GM23338 (cell line): ENCODE measurements around the gene LDHAL6A. TPM values are rescaled to one million over a fixed set of nuclear protein-coding genes. Genes with fewer than 3 reads are reported as not detected.

Source experiments
- ATAC-seq: fragments of 200-7000 bp; cut with Tn5 transposase; 3 replicates; pipeline ENCODE4 v1.9.1; 2020
- DNase-seq: peaks from one replicate; pipeline ENCODE4 v3.0.0-alpha.2; 2015; ENCODE audit warnings: low spot score
- H2AFZ ChIP-seq: fragments of 200-600 bp; sonication (generic); 2 replicates; pipeline ENCODE4 v1.8.0; 2016; ENCODE audit warnings: antibody characterized with exemption, mild to moderate bottlenecking, moderate library complexity
- H3F3A ChIP-seq: fragments of 200-600 bp; sonication (generic); replicated peaks from 2 replicates; pipeline ENCODE4 v1.8.0; 2017; ENCODE audit warnings: antibody characterized with exemption, mixed run types, low read depth
- H3K27ac ChIP-seq: fragments of 200-600 bp; sonication (generic); 2 replicates; pipeline ENCODE4 v1.6.1; 2016; ENCODE audit warnings: low read depth
- H3K27me3 ChIP-seq: fragments of 200-600 bp; sonication (generic); 2 replicates; pipeline ENCODE4 v1.8.0; 2016; ENCODE audit warnings: mild to moderate bottlenecking, mixed run types, moderate library complexity; ENCODE audit not compliant: insufficient read depth
- H3K36me3 ChIP-seq: fragments of 200-600 bp; sonication (generic); 2 replicates; pipeline ENCODE4 v1.8.0; 2016; ENCODE audit warnings: mild to moderate bottlenecking; ENCODE audit not compliant: insufficient read depth
- H3K4me1 ChIP-seq: fragments of 200-600 bp; sonication (generic); 2 replicates; pipeline ENCODE4 v1.8.0; 2016; ENCODE audit warnings: mild to moderate bottlenecking, moderate library complexity; ENCODE audit not compliant: insufficient read depth
- H3K4me2 ChIP-seq: fragments of 200-600 bp; sonication (generic); 2 replicates; pipeline ENCODE4 v1.7.1; 2017; ENCODE audit warnings: mixed run types
- H3K4me3 ChIP-seq: fragments of 200-600 bp; sonication (generic); 2 replicates; pipeline ENCODE4 v1.6.1; 2016; ENCODE audit warnings: mixed run types
- H3K79me2 ChIP-seq: fragments of 200-600 bp; sonication (generic); replicated peaks from 2 replicates; pipeline ENCODE4 v1.8.0; 2017; ENCODE audit warnings: mild to moderate bottlenecking; ENCODE audit not compliant: insufficient read depth
- H3K9me2 ChIP-seq: fragments of 200-600 bp; sonication (generic); 2 replicates; pipeline ENCODE4 v1.8.0; 2017; ENCODE audit not compliant: insufficient read depth
- H4K20me1 ChIP-seq: fragments of 200-600 bp; sonication (generic); replicated peaks from 2 replicates; pipeline ENCODE4 v1.8.0; 2017; ENCODE audit warnings: mild to moderate bottlenecking; ENCODE audit not compliant: insufficient read depth
- H3K27ac Mint-ChIP-seq: 2 replicates; pipeline ENCODE4 v1.8.0; 2020; ENCODE audit warnings: inconsistent platforms, mild to moderate bottlenecking, moderate library complexity, mixed read lengths
- H3K27me3 Mint-ChIP-seq: 3 replicates; pipeline ENCODE4 v1.8.0; 2022; ENCODE audit warnings: low read depth, mild to moderate bottlenecking, moderate library complexity, mixed read lengths, inconsistent platforms; ENCODE audit not compliant: insufficient read depth, poor library complexity
- H3K36me3 Mint-ChIP-seq: 3 replicates; pipeline ENCODE4 v1.8.0; 2021; ENCODE audit warnings: low read depth, mild to moderate bottlenecking, inconsistent platforms, moderate library complexity, mixed read lengths
- H3K4me1 Mint-ChIP-seq: 3 replicates; pipeline ENCODE4 v1.8.0; 2020; ENCODE audit warnings: mild to moderate bottlenecking, inconsistent platforms, mixed read lengths
- H3K4me3 Mint-ChIP-seq: 3 replicates; pipeline ENCODE4 v1.8.0; 2021; ENCODE audit warnings: moderate library complexity, mild to moderate bottlenecking, inconsistent platforms, mixed read lengths
- H3K9me3 Mint-ChIP-seq: 3 replicates; pipeline ENCODE4 v1.8.0; 2020; ENCODE audit warnings: moderate library complexity, mild to moderate bottlenecking, inconsistent platforms, mixed read lengths
- CREB1 ChIP-seq: fragments of 250-450 bp; sonication (Bioruptor Pico); IDR thresholded peaks from 2 replicates; pipeline ENCODE4 v1.5.0; 2020; ENCODE audit warnings: low read depth, mild to moderate bottlenecking, moderate library complexity
- EZH2 ChIP-seq: fragments of 200-600 bp; sonication (generic); IDR thresholded peaks from one replicate; pipeline ENCODE4 v1.8.0; 2017; ENCODE audit warnings: antibody characterized with exemption, mild to moderate bottlenecking, low read depth; ENCODE audit not compliant: unreplicated experiment
- EZH2phosphoT487 ChIP-seq: fragments of 200-600 bp; sonication (generic); IDR thresholded peaks from one replicate; pipeline ENCODE4 v1.8.1; 2018; ENCODE audit warnings: antibody characterized with exemption; ENCODE audit not compliant: unreplicated experiment
- JUNB ChIP-seq: IDR thresholded peaks from one replicate; pipeline ENCODE4 v1.6.1; 2016; ENCODE audit warnings: antibody characterized with exemption; ENCODE audit not compliant: unreplicated experiment
- NANOG ChIP-seq: IDR thresholded peaks from 2 replicates; pipeline ENCODE4 v1.6.1; 2016; ENCODE audit warnings: antibody characterized with exemption, borderline replicate concordance
- POLR2AphosphoS5 ChIP-seq: IDR thresholded peaks from 2 replicates; pipeline ENCODE4 v1.6.1; 2016; ENCODE audit warnings: antibody characterized with exemption, low read depth
- STAT1 ChIP-seq: IDR thresholded peaks from one replicate; pipeline ENCODE4 v1.6.1; 2016; ENCODE audit warnings: antibody characterized with exemption; ENCODE audit not compliant: unreplicated experiment
- ZNF114 ChIP-seq: fragments of 250-450 bp; sonication (Bioruptor Pico); IDR thresholded peaks from 2 replicates; pipeline ENCODE4 v1.5.0; 2020; ENCODE audit warnings: mild to moderate bottlenecking, moderate library complexity
- ZNF331 ChIP-seq: fragments of 250-450 bp; sonication (Bioruptor Pico); IDR thresholded peaks from 2 replicates; pipeline ENCODE4 v1.5.0; 2020; ENCODE audit warnings: low read depth, mild to moderate bottlenecking, moderate library complexity
- polyA plus RNA-seq: library from polyadenylated mRNA; unstranded; fragments of >200 nt; fragmentation: Nextera tagmentation; extraction: Ambion mirVana; gene quantifications from 2 replicates; pipeline ENCODE4 v1.2.1, GENCODE V29; 2016
- total RNA-seq: library from RNA; depleted of rRNA; stranded (reverse); fragments of >200 nt; shearing (Covaris generic); gene quantifications from 2 replicates; pipeline ENCODE4 v1.2.3, GENCODE V29; 2014
- TF ChIP-seq, protein P1 (sequence below), 2 experiments: fragments of 200-600 bp in 1 of 2; sonication (generic) in 1 of 2; conservative IDR thresholded peaks; 2 replicates each; pipeline versions ENCODE4 v1.5.1 to v1.6.1; 2016 to 2017; ENCODE audit warnings: antibody characterized with exemption in 2 of 2, low read depth in 2 of 2, mild to moderate bottlenecking in 2 of 2, moderate library complexity in 1 of 2
- TF ChIP-seq, protein P2 (sequence below): fragments of 250-450 bp; sonication (Bioruptor Pico); IDR thresholded peaks from 2 replicates; pipeline ENCODE4 v1.5.0; 2020; ENCODE audit warnings: mild to moderate bottlenecking, moderate library complexity
- TF ChIP-seq, protein P3 (sequence below): IDR thresholded peaks from 2 replicates; pipeline ENCODE4 v1.6.1; 2016; ENCODE audit warnings: antibody characterized with exemption

LDHAL6A gene
- total and polyA plus RNA-seq, 2 experiments from 2014 or later: 0.10 to 0.59 TPM

DNA sequence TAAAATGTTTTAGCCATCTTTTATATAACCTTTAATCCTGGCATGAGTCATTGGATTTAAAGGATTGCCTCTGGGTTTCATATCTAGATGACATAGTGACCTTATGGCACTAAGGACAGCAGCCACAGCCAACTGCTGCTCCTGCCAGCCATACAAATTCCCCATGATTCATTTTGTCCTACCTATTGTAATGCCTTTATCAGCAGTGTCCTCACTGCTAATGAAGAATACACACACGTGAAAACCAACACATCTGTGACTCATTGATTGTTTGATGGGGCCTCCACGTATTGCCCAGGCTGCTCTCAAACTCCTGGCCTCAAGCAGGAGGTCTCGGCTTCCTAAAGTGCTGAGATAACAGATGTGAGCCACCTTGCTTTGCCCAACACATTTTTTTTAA lies 1.8 kb downstream of the LDHAL6A start:
- H3K79me2 ChIP-seq: no peaks in the 10 kb centered on the region
- Mint-ChIP-seq H3K4me1 (no peaks in the 10 kb centered on the region), H3K27me3 (peaks cover 4% of the 10 kb centered on the region), H3K36me3 (no peaks in the 10 kb centered on the region), H3K4me3 (no peak overlapping the region), H3K9me3 (no peaks in the 10 kb centered on the region), H3K27ac (no peak overlapping the region)
- H2AFZ ChIP-seq: no peak overlapping the region
- H3K4me1 ChIP-seq: no peaks in the 10 kb centered on the region
- no peaks in the 10 kb centered on the region for H3K9me2 ChIP-seq
- H3K27ac ChIP-seq: no peak overlapping the region
- ATAC-seq: no peak
- H3K4me2 ChIP-seq: no peak overlapping the region
- TF ChIP-seq, protein P1, sequence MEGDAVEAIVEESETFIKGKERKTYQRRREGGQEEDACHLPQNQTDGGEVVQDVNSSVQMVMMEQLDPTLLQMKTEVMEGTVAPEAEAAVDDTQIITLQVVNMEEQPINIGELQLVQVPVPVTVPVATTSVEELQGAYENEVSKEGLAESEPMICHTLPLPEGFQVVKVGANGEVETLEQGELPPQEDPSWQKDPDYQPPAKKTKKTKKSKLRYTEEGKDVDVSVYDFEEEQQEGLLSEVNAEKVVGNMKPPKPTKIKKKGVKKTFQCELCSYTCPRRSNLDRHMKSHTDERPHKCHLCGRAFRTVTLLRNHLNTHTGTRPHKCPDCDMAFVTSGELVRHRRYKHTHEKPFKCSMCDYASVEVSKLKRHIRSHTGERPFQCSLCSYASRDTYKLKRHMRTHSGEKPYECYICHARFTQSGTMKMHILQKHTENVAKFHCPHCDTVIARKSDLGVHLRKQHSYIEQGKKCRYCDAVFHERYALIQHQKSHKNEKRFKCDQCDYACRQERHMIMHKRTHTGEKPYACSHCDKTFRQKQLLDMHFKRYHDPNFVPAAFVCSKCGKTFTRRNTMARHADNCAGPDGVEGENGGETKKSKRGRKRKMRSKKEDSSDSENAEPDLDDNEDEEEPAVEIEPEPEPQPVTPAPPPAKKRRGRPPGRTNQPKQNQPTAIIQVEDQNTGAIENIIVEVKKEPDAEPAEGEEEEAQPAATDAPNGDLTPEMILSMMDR (conservative IDR thresholded peaks at IDR 0.05; ENCODE audit: low read depth in 2 of 2): no peak
- peaks cover 6% of the 10 kb centered on the region; the same call in 1 of the 2 replicates for H3K27me3 ChIP-seq
- no peaks in the 10 kb centered on the region for H3F3A ChIP-seq
- H4K20me1 ChIP-seq: no peaks in the 10 kb centered on the region
- no peak overlapping the region for H3K4me3 ChIP-seq
- H3K36me3 ChIP-seq: no peaks in the 10 kb centered on the region
- DNase-seq: no peak

DNA sequence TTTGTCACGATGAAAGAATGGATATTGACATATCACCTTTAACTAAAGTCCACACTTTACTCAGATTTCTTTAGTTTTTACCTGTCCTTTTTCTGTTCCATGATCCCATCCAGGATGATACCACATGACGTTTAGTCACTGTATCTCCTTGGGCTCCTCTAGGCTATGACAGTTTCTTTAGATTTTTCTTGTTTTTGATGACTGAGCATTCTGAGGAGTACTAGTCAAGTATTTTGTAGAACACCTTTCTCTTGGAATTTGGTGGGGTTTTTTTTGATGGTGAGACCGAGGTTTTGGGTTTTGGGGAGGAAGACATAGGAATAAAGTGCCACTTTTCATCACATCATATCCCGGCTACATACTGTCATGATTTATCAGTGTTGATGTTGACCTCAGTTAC lies 4.0 kb downstream of the LDHAL6A start:
- Histone ChIP-seq H3K27me3 (peaks cover 6% of the 10 kb centered on the region; the same call in 1 of the 2 replicates), H3K4me1 (no peaks in the 10 kb centered on the region), H3K4me2 (no peak overlapping the region), H3F3A (no peaks in the 10 kb centered on the region), H3K79me2 (no peaks in the 10 kb centered on the region), H3K36me3 (no peaks in the 10 kb centered on the region), H3K9me2 (no peaks in the 10 kb centered on the region), H3K27ac (no peak overlapping the region), H2AFZ (no peak overlapping the region), H3K4me3 (no peak overlapping the region), H4K20me1 (no peaks in the 10 kb centered on the region)
- ATAC-seq: no peak
- Mint-ChIP-seq H3K9me3 (no peaks in the 10 kb centered on the region), H3K27ac (no peak overlapping the region), H3K27me3 (peaks cover 2% of the 10 kb centered on the region), H3K36me3 (no peaks in the 10 kb centered on the region), H3K4me1 (no peaks in the 10 kb centered on the region), H3K4me3 (no peak overlapping the region)
- DNase-seq: no peak
- TF ChIP-seq EZH2: no peak
- TF ChIP-seq, protein P1 (conservative IDR thresholded peaks at IDR 0.05; ENCODE audit: low read depth in 2 of 2): no peak
- TF ChIP-seq ZNF331 (CRISPR knock-in tag): no peak
- no peak for TF ChIP-seq POLR2AphosphoS5
- no peak for TF ChIP-seq STAT1
- TF ChIP-seq ZNF114 (CRISPR knock-in tag): no peak
- TF ChIP-seq, protein P2, sequence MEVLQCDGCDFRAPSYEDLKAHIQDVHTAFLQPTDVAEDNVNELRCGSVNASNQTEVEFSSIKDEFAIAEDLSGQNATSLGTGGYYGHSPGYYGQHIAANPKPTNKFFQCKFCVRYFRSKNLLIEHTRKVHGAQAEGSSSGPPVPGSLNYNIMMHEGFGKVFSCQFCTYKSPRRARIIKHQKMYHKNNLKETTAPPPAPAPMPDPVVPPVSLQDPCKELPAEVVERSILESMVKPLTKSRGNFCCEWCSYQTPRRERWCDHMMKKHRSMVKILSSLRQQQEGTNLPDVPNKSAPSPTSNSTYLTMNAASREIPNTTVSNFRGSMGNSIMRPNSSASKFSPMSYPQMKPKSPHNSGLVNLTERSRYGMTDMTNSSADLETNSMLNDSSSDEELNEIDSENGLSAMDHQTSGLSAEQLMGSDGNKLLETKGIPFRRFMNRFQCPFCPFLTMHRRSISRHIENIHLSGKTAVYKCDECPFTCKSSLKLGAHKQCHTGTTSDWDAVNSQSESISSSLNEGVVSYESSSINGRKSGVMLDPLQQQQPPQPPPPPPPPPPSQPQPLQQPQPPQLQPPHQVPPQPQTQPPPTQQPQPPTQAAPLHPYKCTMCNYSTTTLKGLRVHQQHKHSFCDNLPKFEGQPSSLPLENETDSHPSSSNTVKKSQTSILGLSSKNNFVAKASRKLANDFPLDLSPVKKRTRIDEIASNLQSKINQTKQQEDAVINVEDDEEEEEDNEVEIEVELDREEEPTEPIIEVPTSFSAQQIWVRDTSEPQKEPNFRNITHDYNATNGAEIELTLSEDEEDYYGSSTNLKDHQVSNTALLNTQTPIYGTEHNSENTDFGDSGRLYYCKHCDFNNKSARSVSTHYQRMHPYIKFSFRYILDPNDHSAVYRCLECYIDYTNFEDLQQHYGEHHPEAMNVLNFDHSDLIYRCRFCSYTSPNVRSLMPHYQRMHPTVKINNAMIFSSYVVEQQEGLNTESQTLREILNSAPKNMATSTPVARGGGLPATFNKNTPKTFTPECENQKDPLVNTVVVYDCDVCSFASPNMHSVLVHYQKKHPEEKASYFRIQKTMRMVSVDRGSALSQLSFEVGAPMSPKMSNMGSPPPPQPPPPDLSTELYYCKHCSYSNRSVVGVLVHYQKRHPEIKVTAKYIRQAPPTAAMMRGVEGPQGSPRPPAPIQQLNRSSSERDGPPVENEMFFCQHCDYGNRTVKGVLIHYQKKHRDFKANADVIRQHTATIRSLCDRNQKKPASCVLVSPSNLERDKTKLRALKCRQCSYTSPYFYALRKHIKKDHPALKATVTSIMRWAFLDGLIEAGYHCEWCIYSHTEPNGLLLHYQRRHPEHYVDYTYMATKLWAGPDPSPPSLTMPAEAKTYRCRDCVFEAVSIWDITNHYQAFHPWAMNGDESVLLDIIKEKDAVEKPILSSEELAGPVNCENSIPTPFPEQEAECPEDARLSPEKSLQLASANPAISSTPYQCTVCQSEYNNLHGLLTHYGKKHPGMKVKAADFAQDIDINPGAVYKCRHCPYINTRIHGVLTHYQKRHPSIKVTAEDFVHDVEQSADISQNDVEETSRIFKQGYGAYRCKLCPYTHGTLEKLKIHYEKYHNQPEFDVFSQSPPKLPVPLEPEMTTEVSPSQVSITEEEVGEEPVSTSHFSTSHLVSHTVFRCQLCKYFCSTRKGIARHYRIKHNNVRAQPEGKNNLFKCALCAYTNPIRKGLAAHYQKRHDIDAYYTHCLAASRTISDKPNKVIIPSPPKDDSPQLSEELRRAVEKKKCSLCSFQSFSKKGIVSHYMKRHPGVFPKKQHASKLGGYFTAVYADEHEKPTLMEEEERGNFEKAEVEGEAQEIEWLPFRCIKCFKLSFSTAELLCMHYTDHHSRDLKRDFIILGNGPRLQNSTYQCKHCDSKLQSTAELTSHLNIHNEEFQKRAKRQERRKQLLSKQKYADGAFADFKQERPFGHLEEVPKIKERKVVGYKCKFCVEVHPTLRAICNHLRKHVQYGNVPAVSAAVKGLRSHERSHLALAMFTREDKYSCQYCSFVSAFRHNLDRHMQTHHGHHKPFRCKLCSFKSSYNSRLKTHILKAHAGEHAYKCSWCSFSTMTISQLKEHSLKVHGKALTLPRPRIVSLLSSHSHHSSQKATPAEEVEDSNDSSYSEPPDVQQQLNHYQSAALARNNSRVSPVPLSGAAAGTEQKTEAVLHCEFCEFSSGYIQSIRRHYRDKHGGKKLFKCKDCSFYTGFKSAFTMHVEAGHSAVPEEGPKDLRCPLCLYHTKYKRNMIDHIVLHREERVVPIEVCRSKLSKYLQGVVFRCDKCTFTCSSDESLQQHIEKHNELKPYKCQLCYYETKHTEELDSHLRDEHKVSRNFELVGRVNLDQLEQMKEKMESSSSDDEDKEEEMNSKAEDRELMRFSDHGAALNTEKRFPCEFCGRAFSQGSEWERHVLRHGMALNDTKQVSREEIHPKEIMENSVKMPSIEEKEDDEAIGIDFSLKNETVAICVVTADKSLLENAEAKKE (CRISPR knock-in tag): no peak
- no peak for TF ChIP-seq CREB1 (CRISPR knock-in tag)
- no peak for TF ChIP-seq NANOG
- no peak for TF ChIP-seq JUNB
- TF ChIP-seq EZH2phosphoT487: no peak
- TF ChIP-seq, protein P3, sequence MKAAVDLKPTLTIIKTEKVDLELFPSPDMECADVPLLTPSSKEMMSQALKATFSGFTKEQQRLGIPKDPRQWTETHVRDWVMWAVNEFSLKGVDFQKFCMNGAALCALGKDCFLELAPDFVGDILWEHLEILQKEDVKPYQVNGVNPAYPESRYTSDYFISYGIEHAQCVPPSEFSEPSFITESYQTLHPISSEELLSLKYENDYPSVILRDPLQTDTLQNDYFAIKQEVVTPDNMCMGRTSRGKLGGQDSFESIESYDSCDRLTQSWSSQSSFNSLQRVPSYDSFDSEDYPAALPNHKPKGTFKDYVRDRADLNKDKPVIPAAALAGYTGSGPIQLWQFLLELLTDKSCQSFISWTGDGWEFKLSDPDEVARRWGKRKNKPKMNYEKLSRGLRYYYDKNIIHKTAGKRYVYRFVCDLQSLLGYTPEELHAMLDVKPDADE: no peak
